ENCODE data around the gene CPZ. TPM values are rescaled to one million over a fixed set of nuclear protein-coding genes. Genes with fewer than 3 reads are reported as not detected.
A peak's percentile ranks its signal among the peaks of the same experiment; 100 is the strongest.

CPZ gene
- total and polyA plus RNA-seq, 2 experiments from 2014 or later = 24.6 to 37.3 TPM

GRCh38 chr4:8546766-8547107 lies 45.8 kb upstream of the CPZ start:
- Mint-ChIP-seq H3K4me1 (peaks cover 22% of the 10 kb centered on the region), H3K4me3 (no peak overlapping the region; the same call in 2 of the 3 replicates), H3K27ac (no peak overlapping the region), H3K27me3 (ENCODE audit: insufficient read depth, low read depth, poor library complexity) (peaks cover 15% of the 10 kb centered on the region), H3K9me3 (no peaks in the 10 kb centered on the region), H3K36me3 (ENCODE audit: low read depth) (no peaks in the 10 kb centered on the region)
- H3K4me2 ChIP-seq = no peak overlapping the region
- H3K36me3 ChIP-seq (ENCODE audit: insufficient read depth) = no peaks in the 10 kb centered on the region; the same call in 1 of the 2 replicates
- DNase-seq (ENCODE audit: low spot score) (no peak), ATAC-seq (peak; percentile 45)
- no peaks in the 10 kb centered on the region for H3K9me2 ChIP-seq (ENCODE audit: insufficient read depth)
- no peaks in the 10 kb centered on the region for H3K79me2 ChIP-seq (replicated peaks; ENCODE audit: insufficient read depth)
- TF ChIP-seq POLR2AphosphoS5 (IDR thresholded peaks at IDR 0.05; ENCODE audit: low read depth) (no peak), REST (IDR thresholded peaks at IDR 0.05; ENCODE audit: unreplicated experiment) (no peak), STAT1 (IDR thresholded peaks at IDR 0.05; ENCODE audit: unreplicated experiment) (no peak), EZH2phosphoT487 (IDR thresholded peaks at IDR 0.05; ENCODE audit: unreplicated experiment) (no peak), EZH2 (IDR thresholded peaks at IDR 0.05; ENCODE audit: low read depth, unreplicated experiment) (no peak), JUNB (IDR thresholded peaks at IDR 0.05; ENCODE audit: unreplicated experiment) (no peak), ETS1 (IDR thresholded peaks at IDR 0.05) (no peak), CTCF (conservative IDR thresholded peaks at IDR 0.05; ENCODE audit: low read depth in 2 of 2) (no peak), ZNF462 (CRISPR knock-in tag; IDR thresholded peaks at IDR 0.05) (no peak), ZNF331 (CRISPR knock-in tag; IDR thresholded peaks at IDR 0.05; ENCODE audit: low read depth) (no peak), ZNF114 (CRISPR knock-in tag; IDR thresholded peaks at IDR 0.05) (no peak), CREB1 (CRISPR knock-in tag; IDR thresholded peaks at IDR 0.05; ENCODE audit: low read depth) (no peak), NANOG (IDR thresholded peaks at IDR 0.05; ENCODE audit: borderline replicate concordance) (no peak)
- H4K20me1 ChIP-seq (replicated peaks; ENCODE audit: insufficient read depth) = no peaks in the 10 kb centered on the region
- H3F3A ChIP-seq (replicated peaks; ENCODE audit: low read depth) = no peaks in the 10 kb centered on the region
- no peak overlapping the region for H3K27ac ChIP-seq (ENCODE audit: low read depth)
- no peaks in the 10 kb centered on the region for H3K27me3 ChIP-seq (ENCODE audit: insufficient read depth)
- H3K4me1 ChIP-seq (ENCODE audit: insufficient read depth) = peaks cover 9% of the 10 kb centered on the region
- peak overlapping the region; percentile 97 for H2AFZ ChIP-seq
- no peak overlapping the region for H3K4me3 ChIP-seq

Data from GM23338 (cell line).